ENCODE data around the gene SCNN1A.

SCNN1A gene

GRCh38 chr12:6301721-6302120, 73.6 kb downstream of the SCNN1A start:
- no peak for TF ChIP-seq CTCF (IDR thresholded peaks at IDR 0.05; ENCODE audit: control insufficient read depth, extremely low read depth, insufficient read depth)
- DNase-seq (ENCODE audit: low read depth), result no peak
- H3K4me3 ChIP-seq (ENCODE audit: low read depth, low read length), result no peak overlapping the region

GRCh38 chr12:6297170-6297569, 78.2 kb downstream of the SCNN1A start:
- DNase-seq (ENCODE audit: low read depth), result no peak
- no peak overlapping the region for H3K4me3 ChIP-seq (ENCODE audit: low read depth, low read length)
- TF ChIP-seq CTCF (IDR thresholded peaks at IDR 0.05; ENCODE audit: control insufficient read depth, extremely low read depth, insufficient read depth), result no peak

Measured in LNCaP clone FGC (cell line).